Amniotic epithelial cell (primary cell): ENCODE results near the gene A3GALT2.

ENCODE experiments used
- DNase-seq: peaks from one replicate; pipeline ENCODE4 v3.0.0-alpha.2; 2010; ENCODE audit warnings: low read depth

Gene A3GALT2

GRCh38 chr1:33332357-33332789 lies 11.5 kb upstream of the A3GALT2 start:
- DNase-seq = peak; percentile 79

- no peak for DNase-seq
Observed at GRCh38 chr1:33331444-33332356, 10.8 kb upstream of the A3GALT2 start.

GRCh38 chr1:33330906-33331305 lies 10.0 kb upstream of the A3GALT2 start:
- no peak for DNase-seq

GRCh38 chr1:33330361-33330890 lies 9.5 kb upstream of the A3GALT2 start:
- DNase-seq = no peak

- no peak for DNase-seq
Observed at GRCh38 chr1:33329600-33330305, 8.9 kb upstream of the A3GALT2 start.

- no peak for DNase-seq
Observed at GRCh38 chr1:33328817-33329216, 7.9 kb upstream of the A3GALT2 start.

- peak; percentile 100 for DNase-seq
Observed at GRCh38 chr1:33327587-33328325, 6.9 kb upstream of the A3GALT2 start.

- peak; percentile 58 for DNase-seq
Observed at GRCh38 chr1:33326785-33327184, 5.9 kb upstream of the A3GALT2 start.

- DNase-seq = no peak
Observed at GRCh38 chr1:33324677-33325575, 4.0 kb upstream of the A3GALT2 start.

GRCh38 chr1:33323663-33324477 lies 3.0 kb upstream of the A3GALT2 start:
- no peak for DNase-seq

GRCh38 chr1:33322870-33323585 lies 2.1 kb upstream of the A3GALT2 start:
- DNase-seq = no peak

- no peak for DNase-seq
Observed at GRCh38 chr1:33322109-33322508, 1.2 kb upstream of the A3GALT2 start.

- no peak for DNase-seq
Observed at GRCh38 chr1:33321178-33321577, 280 bp upstream of the A3GALT2 start.

- no peak for DNase-seq
Observed at GRCh38 chr1:33319949-33320618, 814 bp downstream of the A3GALT2 start.

GRCh38 chr1:33319186-33319948 lies 1.5 kb downstream of the A3GALT2 start:
- DNase-seq = no peak

- no peak for DNase-seq
Observed at GRCh38 chr1:33317946-33318345, 3.0 kb downstream of the A3GALT2 start.

- DNase-seq = no peak
Observed at GRCh38 chr1:33317354-33317753, 3.5 kb downstream of the A3GALT2 start.

- no peak for DNase-seq
Observed at GRCh38 chr1:33316601-33317000, 4.3 kb downstream of the A3GALT2 start.
